ENCODE data around the gene KCNQ1.

The KCNQ1 gene

DNA sequence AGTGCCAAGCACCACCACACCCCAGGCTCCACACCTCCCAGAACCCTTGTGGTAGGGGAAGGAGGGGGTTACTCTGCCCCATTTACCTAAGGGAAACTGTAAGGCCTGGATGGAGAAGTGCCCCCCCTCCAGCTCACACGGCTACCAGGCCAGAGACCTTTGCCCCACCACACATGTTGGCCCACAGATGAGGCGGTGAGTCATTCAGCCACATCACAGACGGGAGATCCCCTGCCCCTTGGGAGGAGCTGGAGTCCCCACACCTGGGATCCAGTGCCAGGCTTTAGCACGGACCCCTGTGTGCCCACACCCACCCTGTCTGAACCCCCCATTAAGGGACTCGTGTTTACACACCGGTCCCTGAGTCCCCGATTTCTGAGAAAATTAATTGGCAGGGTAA, 415.8 kb downstream of the KCNQ1 start:
- DNase-seq: no peak

DNA sequence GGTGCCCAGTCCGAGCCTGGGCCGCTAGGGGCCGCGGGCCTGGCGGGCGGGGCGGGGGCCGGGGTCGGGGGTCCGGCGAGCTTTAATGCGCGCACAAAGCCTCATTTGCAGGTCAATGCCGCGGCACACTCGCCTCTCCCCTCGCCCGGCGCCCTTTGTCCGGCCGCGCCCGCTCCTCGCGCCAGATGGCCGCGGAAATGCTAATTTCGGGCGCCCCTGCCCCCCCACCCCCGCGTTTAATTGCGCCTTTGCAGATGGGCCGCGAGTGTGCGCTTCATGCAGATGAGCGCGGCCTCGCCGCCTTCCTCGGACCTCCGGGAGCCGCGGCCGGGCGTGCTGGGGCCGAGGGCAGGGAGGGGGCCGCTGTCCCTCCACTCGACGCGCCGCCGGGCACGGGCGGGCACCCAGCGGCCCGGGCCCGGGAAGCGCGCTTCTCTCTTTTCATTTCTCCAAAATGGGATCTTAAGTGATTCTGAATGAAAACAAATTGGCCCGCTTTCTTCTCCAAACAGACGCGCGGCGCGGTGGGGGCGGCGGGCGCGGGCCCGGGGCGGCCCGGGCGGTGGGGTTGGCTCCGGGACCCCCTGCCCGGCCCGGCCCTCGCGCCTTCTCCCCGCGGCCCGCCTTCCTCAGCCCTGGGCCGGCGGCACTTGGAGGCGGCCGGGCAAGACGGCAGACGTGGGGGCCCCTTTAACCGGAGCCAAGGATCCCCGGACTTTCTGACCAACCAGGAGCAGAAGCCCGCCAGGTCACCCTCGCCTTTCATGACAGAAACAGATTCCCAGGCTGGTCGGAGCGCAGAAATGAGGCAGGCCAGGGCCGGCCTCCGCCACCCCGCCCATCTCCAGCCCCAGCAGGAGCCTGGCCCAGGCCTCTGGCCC, 417.8 kb downstream of the KCNQ1 start:
- no peak for DNase-seq

- DNase-seq: no peak
These were observed 418.4 kb downstream of the KCNQ1 start for GRCh38 chr11:2863276-2863618.

GRCh38 chr11:2864901-2865300, 420.1 kb downstream of the KCNQ1 start:
- DNase-seq: no peak

DNA sequence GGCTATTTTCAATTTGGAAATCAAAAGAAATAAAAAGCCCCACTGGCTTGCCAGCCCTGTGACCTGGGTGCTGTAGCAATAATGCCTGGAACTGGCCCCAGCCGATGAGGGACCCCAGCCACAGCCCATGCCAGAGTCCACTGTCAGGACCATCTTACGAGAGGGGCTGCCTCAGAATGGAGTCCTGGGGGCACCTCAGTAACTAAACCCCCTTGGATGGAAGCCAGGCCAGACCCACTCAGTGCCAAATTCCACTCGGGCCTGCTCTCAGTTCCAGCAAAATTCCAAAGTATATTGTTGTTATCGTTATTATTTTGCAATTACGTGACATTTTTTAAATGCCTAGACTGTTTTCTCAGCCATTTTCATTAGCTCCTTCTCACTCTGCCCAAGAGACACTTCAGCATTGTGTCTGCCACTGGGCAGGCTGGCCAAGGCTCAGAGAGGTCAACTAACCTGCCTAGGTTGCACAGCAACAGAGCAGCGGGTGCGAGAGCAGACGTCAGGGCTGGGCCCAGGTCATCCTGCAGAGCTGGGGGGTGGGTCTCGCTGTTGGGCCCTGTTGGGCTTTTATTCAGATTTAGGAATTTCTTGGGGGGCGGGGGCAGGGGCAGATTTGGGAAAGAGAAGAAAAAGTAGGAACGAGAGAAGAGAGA, 421.2 kb downstream of the KCNQ1 start:
- no peak for DNase-seq

GRCh38 chr11:2867142-2867541, 422.3 kb downstream of the KCNQ1 start:
- DNase-seq: no peak

GRCh38 chr11:2867722-2868505, 423.1 kb downstream of the KCNQ1 start:
- DNase-seq: no peak

GRCh38 chr11:2868506-2869133, 423.8 kb downstream of the KCNQ1 start:
- DNase-seq: no peak

DNA sequence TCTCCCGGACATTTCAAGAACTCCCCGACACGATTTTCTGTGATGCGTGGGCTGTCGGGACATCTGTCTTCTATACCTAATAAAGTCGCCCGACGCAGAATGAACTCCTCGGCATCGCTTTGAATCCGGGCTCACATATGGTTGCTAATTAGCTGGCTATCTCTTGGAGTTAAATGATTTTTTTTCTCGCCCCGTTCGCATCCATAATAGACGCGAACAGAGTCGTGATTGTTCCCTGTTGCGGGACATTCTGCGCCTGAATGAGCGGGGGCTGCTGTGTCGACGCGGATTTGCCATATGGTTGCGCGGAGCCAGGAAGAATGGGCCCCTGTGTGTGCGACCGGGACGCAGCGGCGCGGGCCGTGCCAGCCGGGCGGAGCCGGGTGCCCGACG, 424.3 kb downstream of the KCNQ1 start:
- DNase-seq: no peak

GRCh38 chr11:2869561-2870427, 425.0 kb downstream of the KCNQ1 start:
- DNase-seq: no peak

DNA sequence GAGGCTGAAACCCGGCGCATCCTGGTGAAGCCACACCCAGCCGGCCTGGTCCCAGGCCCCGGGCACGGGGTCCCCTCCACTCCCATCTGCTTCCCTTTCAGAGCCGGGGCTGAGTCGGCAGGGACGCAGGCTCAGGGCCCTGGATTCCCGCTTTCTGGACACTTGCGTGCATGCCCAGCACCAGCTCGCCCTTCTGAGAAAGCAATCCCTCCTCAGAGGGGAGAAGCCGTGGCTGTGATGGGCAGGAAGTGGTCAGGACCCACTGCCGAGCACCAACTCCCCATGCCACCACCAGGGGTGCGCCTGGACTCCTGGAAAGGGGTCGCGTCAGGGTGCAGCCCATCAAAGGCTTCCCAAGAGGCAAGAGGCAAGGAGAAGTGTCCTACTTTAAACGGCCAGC, 425.7 kb downstream of the KCNQ1 start:
- no peak for DNase-seq

GRCh38 chr11:2870969-2871680, 426.3 kb downstream of the KCNQ1 start:
- no peak for DNase-seq

DNA sequence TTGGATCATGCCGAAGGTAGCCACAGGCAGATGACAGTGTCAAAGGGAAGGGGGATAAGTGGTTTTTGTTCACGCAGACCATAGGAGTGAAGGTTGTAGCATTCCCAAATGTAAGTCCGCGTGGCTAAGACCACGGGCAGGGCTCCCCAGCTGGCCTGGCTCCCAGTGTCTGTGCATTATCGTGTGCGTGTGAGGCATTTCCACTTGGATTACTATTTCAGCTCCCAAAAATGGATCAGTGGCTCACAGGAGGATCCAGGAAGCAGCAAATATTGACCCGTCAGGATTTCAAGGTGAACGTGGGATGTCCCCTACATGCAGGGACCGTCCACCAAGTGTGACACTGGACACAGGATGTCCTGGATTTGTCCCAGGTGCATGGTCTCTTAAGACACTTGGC, 430.2 kb downstream of the KCNQ1 start:
- no peak for DNase-seq

GRCh38 chr11:2877474-2877873, 432.7 kb downstream of the KCNQ1 start:
- no peak for DNase-seq

DNA sequence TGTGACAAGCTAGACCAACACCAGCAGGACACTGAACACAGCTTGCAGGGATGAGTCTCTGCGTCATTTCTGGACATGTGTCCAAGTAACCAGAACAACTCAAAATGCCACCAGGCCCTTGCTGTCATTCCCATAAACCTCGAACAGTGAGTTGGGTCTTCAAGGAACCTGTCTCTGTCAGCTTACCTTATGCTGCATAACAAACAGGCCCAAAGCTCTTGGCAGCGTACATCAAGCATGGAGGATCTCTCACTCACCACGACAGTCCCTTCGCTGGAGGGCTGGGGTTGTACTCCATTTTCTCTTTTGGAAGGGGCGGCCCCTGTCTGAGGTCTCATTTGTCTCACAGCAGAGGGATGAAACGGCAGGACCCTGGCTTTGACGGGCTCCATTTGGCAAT, 434.0 kb downstream of the KCNQ1 start:
- DNase-seq: no peak

GRCh38 chr11:2880646-2881045, 435.8 kb downstream of the KCNQ1 start:
- DNase-seq: no peak

- DNase-seq: no peak
These were observed 436.5 kb downstream of the KCNQ1 start for GRCh38 chr11:2881076-2881980.

DNA sequence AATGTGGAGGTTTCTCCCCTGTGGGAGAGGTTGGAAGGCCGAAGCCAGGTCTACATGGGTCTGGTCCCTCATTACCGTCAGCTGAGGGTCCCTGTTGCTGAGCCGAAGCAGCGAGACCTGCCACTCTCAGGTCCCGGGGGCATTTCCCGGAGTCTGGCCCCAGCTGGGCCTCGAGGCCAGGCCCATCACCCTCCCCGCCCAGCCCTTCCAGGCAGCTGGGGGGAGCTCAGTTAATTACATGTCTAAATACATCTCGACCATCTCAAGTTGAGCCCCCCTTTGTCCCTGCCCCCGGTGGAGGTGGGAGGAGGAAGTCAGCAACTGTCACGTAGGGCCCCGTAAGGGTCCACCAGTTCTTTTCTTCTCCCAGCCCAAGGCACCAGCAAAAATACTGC, 437.2 kb downstream of the KCNQ1 start:
- no peak for DNase-seq

DNA sequence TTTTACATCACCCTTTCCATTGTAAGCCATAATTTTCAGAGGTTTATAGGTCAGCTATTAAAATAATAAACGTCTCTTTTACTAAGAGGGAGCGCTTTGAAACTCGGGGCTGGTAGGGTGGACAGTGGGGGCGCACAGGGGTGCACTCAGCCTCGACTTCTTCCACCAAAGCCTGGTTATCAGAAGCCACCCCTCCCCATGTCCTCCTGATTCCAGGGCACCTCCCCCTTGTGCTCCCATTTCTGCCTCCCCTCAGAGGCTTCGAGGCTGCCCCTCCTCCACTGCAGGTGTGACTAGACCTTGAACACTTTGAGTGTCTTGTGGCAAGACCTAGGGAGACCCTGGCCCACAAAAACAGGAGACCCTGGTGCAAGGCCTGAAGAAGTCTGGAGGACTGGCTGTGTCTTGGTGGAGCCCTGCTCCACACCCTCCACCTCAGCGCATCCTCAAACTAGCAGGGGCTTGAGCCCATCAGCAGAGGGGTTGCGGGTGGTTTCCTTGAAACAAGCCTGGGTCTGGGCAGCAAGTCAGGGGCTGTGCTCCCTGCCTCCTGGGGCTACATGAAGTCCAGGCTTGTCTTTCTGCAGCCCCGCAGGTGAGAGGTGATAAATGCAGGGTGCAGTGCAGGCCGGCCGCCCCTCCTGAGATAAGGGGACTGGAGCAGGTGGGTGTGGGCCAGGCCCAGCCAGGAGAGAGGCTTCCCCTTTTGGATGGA, 437.7 kb downstream of the KCNQ1 start:
- no peak for DNase-seq

DNA sequence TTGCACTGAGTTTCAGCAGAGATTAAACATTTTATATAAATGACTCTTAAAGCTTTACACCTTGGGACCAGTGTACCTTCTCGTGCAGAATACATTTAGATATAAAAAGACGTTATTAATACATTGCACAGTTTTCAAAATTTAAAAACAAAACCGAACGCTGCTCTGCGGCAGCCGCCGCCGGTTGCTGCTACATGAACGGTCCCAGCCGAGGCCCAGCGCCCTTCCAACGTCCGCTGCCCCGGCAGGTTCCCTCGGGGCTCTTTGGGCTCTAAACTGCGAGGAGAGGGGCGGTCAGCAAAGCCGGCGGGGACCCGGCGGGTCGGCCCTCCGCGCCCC, 438.8 kb downstream of the KCNQ1 start:
- no peak for DNase-seq
